DOHH2 (cell line): Measurements from ENCODE around the gene C3orf33.

ENCODE experiments used
- H3F3A ChIP-seq: fragments of 200-600 bp; sonication (generic), shearing (Covaris generic); 2 replicates; pipeline ENCODE4 v1.6.0; 2016; ENCODE audit warnings: antibody characterized with exemption, mild to moderate bottlenecking; ENCODE audit not compliant: control insufficient read depth, insufficient read depth
- H3K27ac ChIP-seq: fragments of 200-600 bp; sonication (generic); 2 replicates; pipeline ENCODE4 v1.5.1; 2014; ENCODE audit warnings: low read depth, mild to moderate bottlenecking, low read length, moderate library complexity
- H3K27me3 ChIP-seq: fragments of 200-600 bp; sonication (generic); 2 replicates; pipeline ENCODE4 v1.6.1; 2014; ENCODE audit warnings: mild to moderate bottlenecking, low read length, mixed read lengths; ENCODE audit not compliant: control insufficient read depth
- H3K36me3 ChIP-seq: fragments of 200-600 bp; sonication (generic); 2 replicates; pipeline ENCODE4 v1.6.1; 2014; ENCODE audit warnings: mild to moderate bottlenecking, low read length, moderate library complexity, mixed read lengths; ENCODE audit not compliant: control insufficient read depth
- H3K4me1 ChIP-seq: fragments of 200-600 bp; sonication (generic); 2 replicates; pipeline ENCODE4 v1.6.1; 2014; ENCODE audit warnings: mild to moderate bottlenecking, low read length, mixed read lengths; ENCODE audit not compliant: control insufficient read depth
- H3K4me2 ChIP-seq: fragments of 200-600 bp; sonication (generic); 2 replicates; pipeline ENCODE4 v1.6.0; 2014; ENCODE audit warnings: mild to moderate bottlenecking, low read length, moderate library complexity
- H3K4me3 ChIP-seq: fragments of 200-600 bp; sonication (generic); 2 replicates; pipeline ENCODE4 v1.5.1; 2014; ENCODE audit warnings: mild to moderate bottlenecking, low read length, mixed read lengths
- H3K79me2 ChIP-seq: fragments of 200-600 bp; sonication (generic); 2 replicates; pipeline ENCODE4 v1.6.1; 2014; ENCODE audit warnings: mild to moderate bottlenecking, low read length, mixed read lengths; ENCODE audit not compliant: control insufficient read depth
- H3K9me2 ChIP-seq: fragments of 200-600 bp; sonication (generic); replicated peaks from 2 replicates; pipeline ENCODE4 v1.6.1; 2014; ENCODE audit warnings: mild to moderate bottlenecking, low read length, mixed read lengths; ENCODE audit not compliant: control insufficient read depth
- H3K9me3 ChIP-seq: fragments of 200-600 bp; sonication (generic); 2 replicates; pipeline ENCODE4 v1.6.1; 2014; ENCODE audit warnings: antibody characterized with exemption, low read length, mixed read lengths; ENCODE audit not compliant: control insufficient read depth, insufficient read depth
- H4K20me1 ChIP-seq: fragments of 200-600 bp; sonication (generic); 2 replicates; pipeline ENCODE4 v1.6.0; 2014; ENCODE audit warnings: low read depth, mild to moderate bottlenecking, antibody characterized with exemption, low read length, moderate library complexity; ENCODE audit not compliant: control insufficient read depth, insufficient read depth
- EZH2phosphoT487 ChIP-seq: fragments of 200-600 bp; sonication (generic); IDR thresholded peaks from 2 replicates; pipeline ENCODE4 v1.6.1; 2017; ENCODE audit warnings: borderline replicate concordance, mild to moderate bottlenecking, antibody characterized with exemption, low read length, moderate library complexity, mixed read lengths
- TF ChIP-seq, protein P1 (sequence below): fragments of 200-600 bp; sonication (generic); IDR thresholded peaks from one replicate; pipeline ENCODE4 v1.5.1; 2014; ENCODE audit warnings: antibody characterized with exemption, mild to moderate bottlenecking, low read depth, low read length; ENCODE audit not compliant: poor library complexity, severe bottlenecking

Gene C3orf33

GRCh38 chr3:155778462-155778861, 27.6 kb downstream of the C3orf33 start:
- H3K27ac ChIP-seq = no peak overlapping the region
- no peaks in the 10 kb centered on the region; the same call in 1 of the 2 replicates for H3K9me3 ChIP-seq
- no peak overlapping the region for H3K4me2 ChIP-seq
- no peaks in the 10 kb centered on the region for H3K79me2 ChIP-seq
- H3K4me1 ChIP-seq = no peaks in the 10 kb centered on the region
- no peaks in the 10 kb centered on the region for H3K27me3 ChIP-seq
- TF ChIP-seq, protein P1, sequence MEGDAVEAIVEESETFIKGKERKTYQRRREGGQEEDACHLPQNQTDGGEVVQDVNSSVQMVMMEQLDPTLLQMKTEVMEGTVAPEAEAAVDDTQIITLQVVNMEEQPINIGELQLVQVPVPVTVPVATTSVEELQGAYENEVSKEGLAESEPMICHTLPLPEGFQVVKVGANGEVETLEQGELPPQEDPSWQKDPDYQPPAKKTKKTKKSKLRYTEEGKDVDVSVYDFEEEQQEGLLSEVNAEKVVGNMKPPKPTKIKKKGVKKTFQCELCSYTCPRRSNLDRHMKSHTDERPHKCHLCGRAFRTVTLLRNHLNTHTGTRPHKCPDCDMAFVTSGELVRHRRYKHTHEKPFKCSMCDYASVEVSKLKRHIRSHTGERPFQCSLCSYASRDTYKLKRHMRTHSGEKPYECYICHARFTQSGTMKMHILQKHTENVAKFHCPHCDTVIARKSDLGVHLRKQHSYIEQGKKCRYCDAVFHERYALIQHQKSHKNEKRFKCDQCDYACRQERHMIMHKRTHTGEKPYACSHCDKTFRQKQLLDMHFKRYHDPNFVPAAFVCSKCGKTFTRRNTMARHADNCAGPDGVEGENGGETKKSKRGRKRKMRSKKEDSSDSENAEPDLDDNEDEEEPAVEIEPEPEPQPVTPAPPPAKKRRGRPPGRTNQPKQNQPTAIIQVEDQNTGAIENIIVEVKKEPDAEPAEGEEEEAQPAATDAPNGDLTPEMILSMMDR = no peak
- no peak for TF ChIP-seq EZH2phosphoT487
- no peaks in the 10 kb centered on the region for H3K36me3 ChIP-seq
- no peak overlapping the region for H3K4me3 ChIP-seq
- H3F3A ChIP-seq = no peaks in the 10 kb centered on the region
- no peaks in the 10 kb centered on the region for H4K20me1 ChIP-seq
- no peaks in the 10 kb centered on the region for H3K9me2 ChIP-seq

DNA sequence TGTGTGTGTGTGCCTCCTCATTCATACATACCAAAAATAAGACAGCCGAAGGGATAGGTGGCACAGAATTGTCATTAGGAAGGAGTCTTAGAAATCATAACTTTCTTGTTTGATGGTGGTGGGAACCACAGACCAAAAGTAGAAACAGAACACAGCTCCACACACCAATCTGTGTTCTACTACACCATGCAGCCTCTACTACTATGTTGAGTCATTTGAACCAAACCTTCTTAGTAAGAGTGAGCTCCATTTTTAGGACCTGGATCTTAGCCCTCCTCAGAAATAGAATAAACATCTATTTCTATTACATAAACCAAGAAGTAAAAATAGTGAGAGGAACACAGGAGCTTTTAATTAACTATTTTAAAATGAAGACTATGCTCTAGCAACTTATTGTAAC, 33.3 kb downstream of the C3orf33 start:
- peaks cover 8% of the 10 kb centered on the region for H3K9me3 ChIP-seq
- no peak overlapping the region for H3K4me2 ChIP-seq
- H3K79me2 ChIP-seq = no peaks in the 10 kb centered on the region
- no peak overlapping the region for H3K4me3 ChIP-seq
- H3K4me1 ChIP-seq = no peaks in the 10 kb centered on the region
- no peaks in the 10 kb centered on the region for H3K9me2 ChIP-seq
- H3K36me3 ChIP-seq = no peaks in the 10 kb centered on the region
- no peaks in the 10 kb centered on the region for H3F3A ChIP-seq
- no peaks in the 10 kb centered on the region for H4K20me1 ChIP-seq
- H3K27me3 ChIP-seq = no peaks in the 10 kb centered on the region
- H3K27ac ChIP-seq = no peak overlapping the region
- TF ChIP-seq, protein P1 = no peak
- no peak for TF ChIP-seq EZH2phosphoT487

DNA sequence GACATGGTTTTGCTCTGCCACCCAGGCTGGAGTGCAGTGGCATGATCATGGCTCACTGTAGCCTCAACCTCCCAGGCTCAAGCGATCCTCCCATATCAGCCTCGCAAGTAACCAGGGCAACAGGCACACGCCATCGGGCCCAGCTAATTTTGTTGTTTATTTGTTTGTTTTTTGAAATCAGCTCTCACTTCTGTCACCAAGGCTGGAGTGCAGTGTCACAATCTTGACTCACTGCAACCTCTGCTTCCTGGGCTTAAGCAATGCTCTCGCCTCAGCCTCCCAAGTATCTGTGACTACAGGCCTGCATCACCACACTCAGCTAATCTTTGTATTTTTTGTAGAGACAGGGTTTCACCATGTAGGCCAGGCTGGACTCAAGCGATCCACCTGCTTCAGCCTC, 35.0 kb downstream of the C3orf33 start:
- H3K79me2 ChIP-seq = no peaks in the 10 kb centered on the region
- no peaks in the 10 kb centered on the region for H4K20me1 ChIP-seq
- no peak overlapping the region for H3K27ac ChIP-seq
- H3K9me3 ChIP-seq = peaks cover 8% of the 10 kb centered on the region
- H3K9me2 ChIP-seq = no peaks in the 10 kb centered on the region
- TF ChIP-seq, protein P1 = no peak
- TF ChIP-seq EZH2phosphoT487 = no peak
- H3F3A ChIP-seq = no peaks in the 10 kb centered on the region
- H3K4me2 ChIP-seq = no peak overlapping the region
- no peak overlapping the region for H3K4me3 ChIP-seq
- no peaks in the 10 kb centered on the region for H3K36me3 ChIP-seq
- no peaks in the 10 kb centered on the region for H3K4me1 ChIP-seq
- no peaks in the 10 kb centered on the region for H3K27me3 ChIP-seq

DNA sequence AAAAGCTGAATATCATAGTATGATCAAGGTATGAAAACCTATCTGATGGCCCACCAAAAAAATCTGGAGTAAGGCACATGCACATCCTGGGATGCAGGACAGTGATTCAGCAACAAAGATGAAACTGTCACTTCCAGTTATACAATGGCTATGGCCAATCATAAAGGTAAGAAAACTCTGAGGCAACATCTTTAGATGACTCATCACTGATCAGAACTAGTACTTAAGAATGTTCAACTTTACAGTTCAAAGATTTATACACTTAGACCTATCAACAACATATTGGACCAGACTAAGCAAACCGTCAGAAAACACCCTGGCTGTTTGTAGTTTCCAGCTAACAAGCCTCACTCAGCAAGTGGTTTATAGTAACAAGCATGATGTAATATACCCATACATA, 39.9 kb downstream of the C3orf33 start:
- Histone ChIP-seq H3K27me3 (no peaks in the 10 kb centered on the region), H3K27ac (no peak overlapping the region), H3K9me3 (peaks cover 8% of the 10 kb centered on the region), H3K9me2 (no peaks in the 10 kb centered on the region), H3K36me3 (no peaks in the 10 kb centered on the region), H4K20me1 (no peaks in the 10 kb centered on the region), H3K79me2 (no peaks in the 10 kb centered on the region), H3K4me2 (no peak overlapping the region), H3K4me3 (no peak overlapping the region), H3K4me1 (no peaks in the 10 kb centered on the region), H3F3A (no peaks in the 10 kb centered on the region)
- no peak for TF ChIP-seq EZH2phosphoT487
- TF ChIP-seq, protein P1 = no peak
